Measurements from ENCODE around the gene PSMB5. TPM values are rescaled to one million over a fixed set of nuclear protein-coding genes. Genes with fewer than 3 reads are reported as not detected.
A peak's percentile ranks its signal among the peaks of the same experiment; 100 is the strongest.

The PSMB5 gene
- total RNA-seq, 1 donor from 2014 or later, result 239 TPM

DNA sequence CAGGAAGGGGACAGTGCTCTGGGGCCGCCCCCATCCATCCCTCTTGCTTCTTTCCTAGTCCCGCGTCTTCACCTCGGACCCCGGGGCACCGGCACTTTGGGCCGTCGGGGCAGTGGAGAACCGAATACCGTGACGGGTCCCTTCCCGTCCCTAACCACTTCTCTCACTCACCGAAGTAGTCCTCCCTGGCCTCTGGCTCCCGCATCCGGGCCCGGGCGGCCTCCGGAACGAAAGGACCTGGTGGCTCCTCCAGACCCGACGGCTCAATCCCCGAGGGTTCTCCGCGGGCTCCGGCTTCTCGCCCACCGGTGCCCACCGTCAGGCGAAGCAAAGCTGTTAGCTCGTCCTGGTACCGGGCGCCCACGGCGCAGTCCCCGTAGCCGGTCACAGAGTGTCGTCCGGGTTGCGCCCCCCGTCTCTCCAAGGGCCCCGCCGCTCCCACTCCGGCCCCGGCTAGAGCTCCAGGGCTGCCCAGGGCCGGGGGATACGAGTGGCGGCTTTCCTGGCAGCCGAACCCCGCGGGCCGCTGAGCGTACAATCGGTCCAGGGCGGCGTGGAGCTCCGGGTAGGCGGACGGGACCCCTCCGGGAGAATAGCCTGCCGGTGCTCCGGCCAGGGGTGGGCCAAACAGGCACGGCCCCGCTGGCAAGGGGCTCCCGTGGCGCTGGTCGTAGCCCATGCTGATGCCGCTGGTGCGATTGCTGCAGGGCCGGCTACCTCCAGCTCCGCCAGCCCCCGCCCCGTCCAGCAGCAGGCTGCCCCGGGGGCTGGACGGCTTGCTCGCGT is 53.4 kb downstream of the PSMB5 start:
- peak overlapping the region; percentile 42 for H3K27ac Mint-ChIP-seq (ENCODE audit: unreplicated experiment)
- H3K27me3 Mint-ChIP-seq (ENCODE audit: low read depth, unreplicated experiment), result no peaks in the 10 kb centered on the region
- peaks cover 38% of the 10 kb centered on the region for H3K4me1 Mint-ChIP-seq (ENCODE audit: low read depth, unreplicated experiment)
- H3K36me3 Mint-ChIP-seq (ENCODE audit: low read depth, unreplicated experiment), result peaks cover 16% of the 10 kb centered on the region
- H2AFZ ChIP-seq (ENCODE audit: low read depth, low read length), result peak overlapping the region; percentile 95
- H3K79me2 ChIP-seq (ENCODE audit: insufficient read depth, low read length), result peaks cover 54% of the 10 kb centered on the region
- TF ChIP-seq, protein P1, sequence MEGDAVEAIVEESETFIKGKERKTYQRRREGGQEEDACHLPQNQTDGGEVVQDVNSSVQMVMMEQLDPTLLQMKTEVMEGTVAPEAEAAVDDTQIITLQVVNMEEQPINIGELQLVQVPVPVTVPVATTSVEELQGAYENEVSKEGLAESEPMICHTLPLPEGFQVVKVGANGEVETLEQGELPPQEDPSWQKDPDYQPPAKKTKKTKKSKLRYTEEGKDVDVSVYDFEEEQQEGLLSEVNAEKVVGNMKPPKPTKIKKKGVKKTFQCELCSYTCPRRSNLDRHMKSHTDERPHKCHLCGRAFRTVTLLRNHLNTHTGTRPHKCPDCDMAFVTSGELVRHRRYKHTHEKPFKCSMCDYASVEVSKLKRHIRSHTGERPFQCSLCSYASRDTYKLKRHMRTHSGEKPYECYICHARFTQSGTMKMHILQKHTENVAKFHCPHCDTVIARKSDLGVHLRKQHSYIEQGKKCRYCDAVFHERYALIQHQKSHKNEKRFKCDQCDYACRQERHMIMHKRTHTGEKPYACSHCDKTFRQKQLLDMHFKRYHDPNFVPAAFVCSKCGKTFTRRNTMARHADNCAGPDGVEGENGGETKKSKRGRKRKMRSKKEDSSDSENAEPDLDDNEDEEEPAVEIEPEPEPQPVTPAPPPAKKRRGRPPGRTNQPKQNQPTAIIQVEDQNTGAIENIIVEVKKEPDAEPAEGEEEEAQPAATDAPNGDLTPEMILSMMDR (IDR thresholded peaks at IDR 0.05; ENCODE audit: insufficient read depth, low read depth, low read length), result no peak
- TF ChIP-seq EZH2 (IDR thresholded peaks at IDR 0.05; ENCODE audit: insufficient read depth, low read length), result no peak
- H3K9me3 Mint-ChIP-seq (ENCODE audit: unreplicated experiment), result no peaks in the 10 kb centered on the region
- H4K20me1 ChIP-seq (ENCODE audit: insufficient read depth, low read length), result peaks cover 37% of the 10 kb centered on the region
- peak overlapping the region; percentile 86 for H3K4me3 Mint-ChIP-seq (ENCODE audit: unreplicated experiment)
- peak overlapping the region; percentile 81 for H3K9ac ChIP-seq (ENCODE audit: low read length)
- H3K27ac ChIP-seq (ENCODE audit: low read depth, low read length), result peak overlapping the region; percentile 74
- peaks cover 1% of the 10 kb centered on the region for H3K36me3 ChIP-seq (ENCODE audit: insufficient read depth, low read length)
- H3K4me1 ChIP-seq (ENCODE audit: insufficient read depth, low read length), result peaks cover 47% of the 10 kb centered on the region
- H3K9me3 ChIP-seq (ENCODE audit: insufficient read depth, low read depth, low read length), result no peaks in the 10 kb centered on the region
- no peaks in the 10 kb centered on the region for H3K27me3 ChIP-seq (ENCODE audit: insufficient read depth, low read length)
- DNase-seq (ENCODE audit: low read depth) (no peak), FAIRE-seq (no peak)
- peak overlapping the region; percentile 73 for H3K4me3 ChIP-seq (ENCODE audit: insufficient read depth, low read depth, low read length)
- H3K4me2 ChIP-seq (ENCODE audit: low read length), result peak overlapping the region; percentile 97

DNA sequence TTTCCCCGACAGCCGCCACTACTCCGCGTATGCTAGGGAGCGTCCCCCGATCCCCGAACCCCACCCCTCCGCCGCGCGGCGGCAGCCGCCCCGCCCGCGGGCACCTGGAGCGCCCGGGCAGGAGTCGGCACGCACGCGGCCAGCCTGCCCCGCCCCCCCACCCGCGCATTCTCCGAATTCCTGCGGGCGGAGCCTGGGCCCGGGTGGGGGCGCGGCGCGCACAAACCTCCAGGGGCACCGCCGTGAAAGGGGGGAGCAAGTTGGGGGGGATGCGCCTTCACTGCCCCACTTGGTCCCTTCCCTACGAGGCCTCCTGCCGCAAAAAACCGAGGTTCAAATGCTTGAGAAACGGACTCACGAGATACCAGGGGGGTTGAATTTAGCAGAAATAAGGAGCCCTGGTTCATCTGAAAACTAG is 54.0 kb downstream of the PSMB5 start:
- peaks cover 54% of the 10 kb centered on the region for H3K79me2 ChIP-seq (ENCODE audit: insufficient read depth, low read length)
- H2AFZ ChIP-seq (ENCODE audit: low read depth, low read length), result peak overlapping the region; percentile 62
- H3K9me3 ChIP-seq (ENCODE audit: insufficient read depth, low read depth, low read length), result no peaks in the 10 kb centered on the region
- H3K9ac ChIP-seq (ENCODE audit: low read length), result peak overlapping the region; percentile 81
- H3K9me3 Mint-ChIP-seq (ENCODE audit: unreplicated experiment), result no peaks in the 10 kb centered on the region
- peaks cover 4% of the 10 kb centered on the region for H3K36me3 ChIP-seq (ENCODE audit: insufficient read depth, low read length)
- H3K4me1 Mint-ChIP-seq (ENCODE audit: low read depth, unreplicated experiment), result peaks cover 43% of the 10 kb centered on the region
- peak overlapping the region; percentile 77 for H3K4me3 ChIP-seq (ENCODE audit: insufficient read depth, low read depth, low read length)
- H3K27me3 Mint-ChIP-seq (ENCODE audit: low read depth, unreplicated experiment), result no peaks in the 10 kb centered on the region
- H3K27ac ChIP-seq (ENCODE audit: low read depth, low read length), result peak overlapping the region; percentile 74
- DNase-seq (ENCODE audit: low read depth) (no peak), FAIRE-seq (no peak)
- peaks cover 41% of the 10 kb centered on the region for H4K20me1 ChIP-seq (ENCODE audit: insufficient read depth, low read length)
- H3K36me3 Mint-ChIP-seq (ENCODE audit: low read depth, unreplicated experiment), result peaks cover 18% of the 10 kb centered on the region
- no peak for TF ChIP-seq EZH2 (IDR thresholded peaks at IDR 0.05; ENCODE audit: insufficient read depth, low read length)
- TF ChIP-seq, protein P1 (IDR thresholded peaks at IDR 0.05; ENCODE audit: insufficient read depth, low read depth, low read length), result no peak
- H3K4me1 ChIP-seq (ENCODE audit: insufficient read depth, low read length), result peaks cover 49% of the 10 kb centered on the region
- H3K4me2 ChIP-seq (ENCODE audit: low read length), result peak overlapping the region; percentile 97
- H3K4me3 Mint-ChIP-seq (ENCODE audit: unreplicated experiment), result peak overlapping the region; percentile 92
- H3K27ac Mint-ChIP-seq (ENCODE audit: unreplicated experiment), result peak overlapping the region; percentile 97
- no peaks in the 10 kb centered on the region for H3K27me3 ChIP-seq (ENCODE audit: insufficient read depth, low read length)
